Keratinocyte (primary cell): ENCODE results near the gene IRGC. TPM values are rescaled to one million over a fixed set of nuclear protein-coding genes. Genes with fewer than 3 reads are reported as not detected.

Experiments used
- DNase-seq: peaks from one replicate; pipeline ENCODE4 v3.0.0-alpha.2; 2011; ENCODE audit warnings: low read depth, missing footprints, low spot score
- FAIRE-seq: peaks from 2 replicates; lab custom pipeline; 2011; peaks lifted over from hg19 to GRCh38; lab: Jason Lieb, UNC
- H2AFZ ChIP-seq: 2 replicates; pipeline ENCODE4 v1.6.0; 2012; ENCODE audit warnings: low read length, control low read depth, inconsistent platforms; ENCODE audit not compliant: control insufficient read depth
- H3K27ac ChIP-seq: 2 replicates; pipeline ENCODE4 v1.5.1; 2011; ENCODE audit warnings: low read length; ENCODE audit not compliant: control insufficient read depth, insufficient read depth
- H3K27me3 ChIP-seq: 3 replicates; pipeline ENCODE4 v1.6.0; 2011; ENCODE audit warnings: low read length; ENCODE audit not compliant: control insufficient read depth, insufficient read depth; ENCODE audit errors: extremely low read depth
- H3K36me3 ChIP-seq, 2 experiments: 2 replicates in 1 of 2; 3 replicates in 1 of 2; pipeline ENCODE4 v1.5.1; 2011; ENCODE audit warnings: low read length in 2 of 2, mild to moderate bottlenecking in 1 of 2; ENCODE audit not compliant: control insufficient read depth in 2 of 2, insufficient read depth in 2 of 2; ENCODE audit errors: extremely low read depth in 1 of 2
- H3K4me1 ChIP-seq: 3 replicates; pipeline ENCODE4 v1.5.1; 2011; ENCODE audit warnings: low read length; ENCODE audit not compliant: control insufficient read depth, insufficient read depth; ENCODE audit errors: extremely low read depth
- H3K4me2 ChIP-seq: 3 replicates; pipeline ENCODE4 v1.6.0; 2011; ENCODE audit warnings: low read depth, low read length; ENCODE audit not compliant: control insufficient read depth, insufficient read depth; ENCODE audit errors: extremely low read depth
- H3K4me3 ChIP-seq, 3 experiments: fragments of 200-600 bp in 1 of 3; sonication (generic) in 1 of 3; 2 replicates in 2 of 3; 3 replicates in 1 of 3; pipeline ENCODE4 v1.5.1; 2011 to 2016; ENCODE audit warnings: low read length in 3 of 3, mild to moderate bottlenecking in 3 of 3, control low read depth in 2 of 3, inconsistent platforms in 1 of 3, low read depth in 1 of 3, mixed read lengths in 1 of 3, mixed run types in 1 of 3, moderate library complexity in 1 of 3; ENCODE audit not compliant: control insufficient read depth in 2 of 3, insufficient read depth in 2 of 3; ENCODE audit errors: extremely low read depth in 1 of 3
- H3K79me2 ChIP-seq: 2 replicates; pipeline ENCODE4 v1.6.0; 2012; ENCODE audit warnings: low read length; ENCODE audit not compliant: control insufficient read depth, insufficient read depth
- H3K9ac ChIP-seq: 3 replicates; pipeline ENCODE4 v1.6.0; 2011; ENCODE audit warnings: low read length; ENCODE audit not compliant: control insufficient read depth, insufficient read depth; ENCODE audit errors: extremely low read depth
- H3K9me1 ChIP-seq: 3 replicates; pipeline ENCODE4 v1.6.0; 2011; ENCODE audit warnings: low read length; ENCODE audit not compliant: control insufficient read depth, insufficient read depth; ENCODE audit errors: extremely low read depth
- H3K9me3 ChIP-seq: 2 replicates; pipeline ENCODE4 v1.5.1; 2012; ENCODE audit warnings: low read depth, low read length; ENCODE audit not compliant: control insufficient read depth
- H4K20me1 ChIP-seq: 3 replicates; pipeline ENCODE4 v1.6.0; 2011; ENCODE audit warnings: low read length; ENCODE audit not compliant: control insufficient read depth, insufficient read depth; ENCODE audit errors: extremely low read depth
- EZH2 ChIP-seq: IDR thresholded peaks from one replicate; pipeline ENCODE4 v1.6.1; 2012; ENCODE audit warnings: inconsistent platforms, mild to moderate bottlenecking, low read length, moderate library complexity
- dilution Hi-C: fragments of 300-500 bp; cut with MboI; formaldehyde crosslinking; loops from one replicate; pipeline ENCODE4 v1.7.0; 2020; ENCODE audit warnings: low sequenced_read_pairs; ENCODE audit not compliant: extremely low pct_ligation_motif_present
- polyA plus RNA-seq, 5 experiments: library from polyadenylated mRNA; depleted of rRNA in 3 of 5; stranded (reverse) in 3 of 5; stranded (forward) in 1 of 5; unstranded in 1 of 5; fragments of >200 nt; gene quantifications; 1 replicate in 1 of 5; 2 replicates in 3 of 5; 3 replicates in 1 of 5; pipeline versions ENCODE4 v1.2.1 to v1.2.3, GENCODE V29; 2011 to 2012; ENCODE audit warnings: missing spikeins in 2 of 5, low read depth in 1 of 5, low replicate concordance in 1 of 5
- TF ChIP-seq, protein P1 (sequence below), 3 experiments: IDR thresholded peaks in 1 of 3; conservative IDR thresholded peaks in 1 of 3; optimal IDR thresholded peaks in 1 of 3; 2 replicates in 2 of 3; 3 replicates in 1 of 3; pipeline versions ENCODE3 to v1.5.1; 2011; ENCODE audit warnings: low read length in 3 of 3, mild to moderate bottlenecking in 3 of 3, moderate library complexity in 2 of 3, control low read depth in 1 of 3, inconsistent platforms in 1 of 3; ENCODE audit not compliant: insufficient read depth in 2 of 3; ENCODE audit errors: extremely low read depth in 1 of 3

IRGC gene
- polyA plus RNA-seq, 1 donor (not counting 4 experiments of a cell fraction or from before 2014, with no cell fraction given), result not detected

DNA sequence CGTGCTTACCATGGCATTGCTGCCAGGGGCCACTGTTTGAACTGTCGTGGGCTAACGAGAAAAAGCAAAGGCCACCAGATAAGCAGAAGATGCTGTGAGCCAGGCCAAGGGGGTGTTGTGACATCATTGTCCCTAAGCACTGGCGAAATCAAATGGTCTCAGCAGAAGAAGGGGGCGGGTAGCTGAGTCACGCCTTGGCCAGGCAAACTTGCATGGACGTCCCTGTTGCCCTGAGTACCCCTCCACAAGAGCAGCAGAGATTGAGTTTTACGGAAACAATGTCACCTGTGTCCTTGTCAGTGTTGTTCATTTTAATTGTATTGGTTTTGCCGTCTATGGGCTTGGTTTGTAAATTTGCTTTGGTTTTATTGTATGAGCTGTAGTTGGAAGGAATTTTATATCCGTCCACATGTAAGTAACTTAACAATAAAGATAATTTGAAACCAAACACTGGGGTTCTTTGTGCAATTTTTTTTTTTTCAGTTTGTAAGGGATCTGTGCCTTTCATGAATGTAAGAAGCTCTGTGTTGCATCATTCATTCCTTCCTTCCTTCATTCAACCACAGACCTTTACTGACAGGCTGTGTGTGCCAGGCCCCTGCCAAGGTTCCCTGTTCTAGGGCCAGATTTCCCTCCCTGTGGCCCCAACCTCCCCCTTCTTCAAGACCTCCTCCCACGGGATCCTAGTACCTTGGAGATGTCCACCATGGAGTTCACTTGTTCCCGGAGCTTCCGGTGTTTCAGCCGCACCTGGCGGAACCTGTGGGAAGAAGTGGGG is 52.6 kb downstream of the IRGC start:
- DNase-seq, result no peak
- no peaks in the 10 kb centered on the region for H3K27me3 ChIP-seq
- no peak overlapping the region for H3K4me3 ChIP-seq
- H4K20me1 ChIP-seq, result no peaks in the 10 kb centered on the region
- FAIRE-seq, result no peak
- dilution Hi-C loops, result no loop called here
- TF ChIP-seq, protein P1, sequence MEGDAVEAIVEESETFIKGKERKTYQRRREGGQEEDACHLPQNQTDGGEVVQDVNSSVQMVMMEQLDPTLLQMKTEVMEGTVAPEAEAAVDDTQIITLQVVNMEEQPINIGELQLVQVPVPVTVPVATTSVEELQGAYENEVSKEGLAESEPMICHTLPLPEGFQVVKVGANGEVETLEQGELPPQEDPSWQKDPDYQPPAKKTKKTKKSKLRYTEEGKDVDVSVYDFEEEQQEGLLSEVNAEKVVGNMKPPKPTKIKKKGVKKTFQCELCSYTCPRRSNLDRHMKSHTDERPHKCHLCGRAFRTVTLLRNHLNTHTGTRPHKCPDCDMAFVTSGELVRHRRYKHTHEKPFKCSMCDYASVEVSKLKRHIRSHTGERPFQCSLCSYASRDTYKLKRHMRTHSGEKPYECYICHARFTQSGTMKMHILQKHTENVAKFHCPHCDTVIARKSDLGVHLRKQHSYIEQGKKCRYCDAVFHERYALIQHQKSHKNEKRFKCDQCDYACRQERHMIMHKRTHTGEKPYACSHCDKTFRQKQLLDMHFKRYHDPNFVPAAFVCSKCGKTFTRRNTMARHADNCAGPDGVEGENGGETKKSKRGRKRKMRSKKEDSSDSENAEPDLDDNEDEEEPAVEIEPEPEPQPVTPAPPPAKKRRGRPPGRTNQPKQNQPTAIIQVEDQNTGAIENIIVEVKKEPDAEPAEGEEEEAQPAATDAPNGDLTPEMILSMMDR (optimal IDR thresholded peaks at IDR 0.05 in 1 of 3, IDR thresholded peaks at IDR 0.05 in 1 of 3, conservative IDR thresholded peaks at IDR 0.05 in 1 of 3; ENCODE audit: extremely low read depth in 1 of 3, insufficient read depth in 2 of 3, low read length in 3 of 3), result no peak
- no peak for TF ChIP-seq EZH2
- no peak overlapping the region for H2AFZ ChIP-seq
- H3K9me3 ChIP-seq, result no peaks in the 10 kb centered on the region
- no peaks in the 10 kb centered on the region for H3K79me2 ChIP-seq
- peaks cover 0 to 4% of the 10 kb centered on the region in 2 experiments for H3K36me3 ChIP-seq
- H3K4me1 ChIP-seq, result peaks cover 23% of the 10 kb centered on the region
- no peaks in the 10 kb centered on the region for H3K9me1 ChIP-seq
- no peak overlapping the region for H3K4me2 ChIP-seq
- no peak overlapping the region for H3K27ac ChIP-seq
- no peak overlapping the region for H3K9ac ChIP-seq

DNA sequence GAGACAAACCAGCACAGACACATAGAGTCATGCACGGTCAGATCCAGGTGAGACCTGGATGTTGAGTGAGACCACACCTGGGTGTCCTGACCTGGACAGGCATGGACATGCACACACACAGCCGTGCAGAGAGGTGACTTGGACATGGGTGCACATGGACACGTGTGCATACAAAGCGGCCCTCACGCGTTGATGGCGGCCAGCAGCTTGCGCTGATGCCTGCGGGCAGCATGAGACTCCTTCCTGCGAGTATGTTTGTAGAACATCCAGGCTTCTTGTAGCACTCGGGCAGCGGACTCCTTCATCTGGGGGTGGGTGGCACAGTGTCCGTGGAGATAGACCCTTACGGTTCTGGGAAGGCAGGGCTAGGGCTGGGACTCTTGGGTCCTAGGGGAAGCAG is 53.4 kb downstream of the IRGC start:
- no peak overlapping the region for H3K4me2 ChIP-seq
- peaks cover 16% of the 10 kb centered on the region for H3K4me1 ChIP-seq
- H3K9ac ChIP-seq, result no peak overlapping the region
- no peaks in the 10 kb centered on the region for H4K20me1 ChIP-seq
- dilution Hi-C loops, result no loop called here
- DNase-seq, result no peak
- no peak overlapping the region for H2AFZ ChIP-seq
- FAIRE-seq, result no peak
- no peaks in the 10 kb centered on the region for H3K9me3 ChIP-seq
- TF ChIP-seq, protein P1 (optimal IDR thresholded peaks at IDR 0.05 in 1 of 3, IDR thresholded peaks at IDR 0.05 in 1 of 3, conservative IDR thresholded peaks at IDR 0.05 in 1 of 3; ENCODE audit: extremely low read depth in 1 of 3, insufficient read depth in 2 of 3, low read length in 3 of 3), result no peak
- TF ChIP-seq EZH2, result no peak
- no peak overlapping the region for H3K4me3 ChIP-seq
- peaks cover 0 to 4% of the 10 kb centered on the region in 2 experiments for H3K36me3 ChIP-seq
- H3K27ac ChIP-seq, result no peak overlapping the region
- H3K79me2 ChIP-seq, result no peaks in the 10 kb centered on the region
- H3K9me1 ChIP-seq, result no peaks in the 10 kb centered on the region
- no peaks in the 10 kb centered on the region for H3K27me3 ChIP-seq

Other genes starting within 250 kb of the IRGC start
- 6.1 to 9.8 TPM (median 6.7 TPM) in 3 replicates for gene PHLDB3, start 211.3 kb upstream of the IRGC start, polyA plus RNA-seq
- 234 to 301 TPM (median 245 TPM) in 3 replicates for gene ETHE1, start 188.9 kb upstream of the IRGC start, polyA plus RNA-seq
- 0.05 to 0.22 TPM (median 0.06 TPM) in 3 replicates for gene ZNF575, start 182.9 kb upstream of the IRGC start, polyA plus RNA-seq
- gene XRCC1, start 140.5 kb upstream of the IRGC start, polyA plus RNA-seq, result 16.3 to 17.5 TPM (median 16.8 TPM) in 3 replicates
- 14.5 to 19.2 TPM (median 16.0 TPM) in 3 replicates for gene PINLYP, start 140.3 kb upstream of the IRGC start, polyA plus RNA-seq
- 12.9 to 18.0 TPM (median 13.3 TPM) in 3 replicates for gene IRGQ, start 119.9 kb upstream of the IRGC start, polyA plus RNA-seq
- gene ZNF576, start 119.5 kb upstream of the IRGC start, polyA plus RNA-seq, result 6.4 to 10.6 TPM (median 8.3 TPM) in 3 replicates
- gene SRRM5, start 104.0 kb upstream of the IRGC start, polyA plus RNA-seq, result 0.02 to 0.03 TPM (median 0.03 TPM) in 3 replicates
- 13.9 to 15.8 TPM (median 15.0 TPM) in 3 replicates for gene ZNF428, start 96.4 kb upstream of the IRGC start, polyA plus RNA-seq
- 3.0 to 4.4 TPM (median 4.3 TPM) in 3 replicates for gene CADM4, start 76.2 kb upstream of the IRGC start, polyA plus RNA-seq
- gene PLAUR, start 45.9 kb upstream of the IRGC start, polyA plus RNA-seq, result 50.8 to 64.3 TPM (median 56.2 TPM) in 3 replicates
- gene SMG9, start 38.9 kb downstream of the IRGC start, polyA plus RNA-seq, result 12.1 to 15.6 TPM (median 14.8 TPM) in 3 replicates
- gene KCNN4, start 64.9 kb downstream of the IRGC start, polyA plus RNA-seq, result 9.8 to 15.5 TPM (median 10.5 TPM) in 3 replicates
- gene LYPD5, start 86.4 kb downstream of the IRGC start, polyA plus RNA-seq, result 4.0 to 8.8 TPM (median 4.2 TPM) in 3 replicates
- 3.5 to 7.7 TPM (median 5.7 TPM) in 3 replicates for gene ZNF283, start 111.2 kb downstream of the IRGC start, polyA plus RNA-seq
- gene ZNF404, start 167.9 kb downstream of the IRGC start, polyA plus RNA-seq, result 1.1 to 3.0 TPM (median 2.4 TPM) in 3 replicates
- gene ZNF45, start 219.2 kb downstream of the IRGC start, polyA plus RNA-seq, result 8.6 to 10.4 TPM (median 9.1 TPM) in 3 replicates
- 1.5 TPM in 3 replicates for gene ZNF221, start 235.2 kb downstream of the IRGC start, polyA plus RNA-seq